HCT116 (cell line): ENCODE measurements around the gene NTNG1. TPM values are rescaled to one million over a fixed set of nuclear protein-coding genes. Genes with fewer than 3 reads are reported as not detected.

Experiments used
- ATAC-seq: fragments of 200-7000 bp; cut with Tn5 transposase; 2 replicates; pipeline ENCODE4 v1.9.1; 2020; ENCODE audit warnings: mild to moderate bottlenecking, moderate library complexity
- BruUV-seq: library from RNA; stranded (reverse); fragments of 400-500 nt; replicated peaks from 2 replicates; lab custom pipeline; 2021; lab: Mats Ljungman, UMichigan
- CTCF ChIA-PET: fragments of 300-600 bp; sonication (Branson Sonifier 250); formaldehyde crosslinking; loops from one replicate; lab custom pipeline; 2021; ENCODE audit warnings: antibody characterized with exemption; lab: Charles Lee
- POLR2A ChIA-PET: fragments of 300-600, 350-600 bp; sonication (Branson Sonifier 250); formaldehyde crosslinking; loops from one replicate; lab custom pipeline; 2021; ENCODE audit warnings: antibody characterized with exemption; lab: Charles Lee
- RAD21 ChIA-PET, 2 experiments: fragments of 300-600 bp; sonication (Branson Sonifier 250); formaldehyde crosslinking; loops; one replicate each; lab custom pipeline; 2023; ENCODE audit warnings: low total read pairs in 2 of 2; ENCODE audit not compliant: uncharacterized antibody in 2 of 2, unreplicated experiment in 2 of 2, low non-redundant PET in 1 of 2; lab: Charles Lee
- DNase-seq: peaks from one replicate; pipeline ENCODE4 v3.0.0-alpha.2; 2010; ENCODE audit warnings: low read depth, low spot score
- H2AFZ ChIP-seq: fragments of 200-600 bp; shearing (Covaris generic), sonication (generic); 2 replicates; pipeline ENCODE4 v1.6.1; 2017; ENCODE audit warnings: low read depth, mixed run types, mixed read lengths, antibody characterized with exemption, low read length; ENCODE audit not compliant: poor library complexity, severe bottlenecking
- H3K27ac ChIP-seq: 2 replicates; pipeline ENCODE4 v1.5.1; 2012; ENCODE audit warnings: low read depth, low read length
- H3K27me3 ChIP-seq: fragments of 200-600 bp; sonication (generic); 2 replicates; pipeline ENCODE4 v1.6.1; 2016; ENCODE audit warnings: mixed run types, low read length, mixed read lengths; ENCODE audit not compliant: insufficient read depth
- H3K36me3 ChIP-seq, 2 experiments: fragments of 200-500 bp in 1 of 2; fragments of 200-600 bp in 1 of 2; sonication (Bioruptor generic) in 1 of 2; sonication (generic) in 1 of 2; 2 replicates each; pipeline versions ENCODE4 v1.5.1 to v1.6.1; 2014 to 2016; ENCODE audit warnings: low read length in 2 of 2, inconsistent platforms in 1 of 2, mixed read lengths in 1 of 2, mixed run types in 1 of 2; ENCODE audit not compliant: insufficient read depth in 2 of 2, control insufficient read depth in 1 of 2
- H3K4me1 ChIP-seq, 2 experiments: fragments of 200-600 bp in 1 of 2; sonication (generic) in 1 of 2; 2 replicates each; pipeline versions ENCODE4 v1.5.1 to v1.6.1; 2012 to 2017; ENCODE audit warnings: low read length in 2 of 2, inconsistent platforms in 1 of 2, mild to moderate bottlenecking in 1 of 2, mixed read lengths in 1 of 2, mixed run types in 1 of 2, moderate library complexity in 1 of 2; ENCODE audit not compliant: insufficient read depth in 2 of 2, control insufficient read depth in 1 of 2
- H3K4me2 ChIP-seq: fragments of 200-600 bp; sonication (generic); 2 replicates; pipeline ENCODE4 v1.6.1; 2017; ENCODE audit warnings: mixed run types, low read length, mixed read lengths
- H3K4me3 ChIP-seq, 2 experiments: fragments of 200-600 bp in 1 of 2; sonication (generic) in 1 of 2; replicated peaks in 1 of 2; 2 replicates each; pipeline ENCODE4 v1.5.1; 2011 to 2016; ENCODE audit warnings: low read length in 2 of 2, control low read depth in 1 of 2, low read depth in 1 of 2, mild to moderate bottlenecking in 1 of 2, mixed read lengths in 1 of 2, mixed run types in 1 of 2
- H3K79me2 ChIP-seq: fragments of 200-600 bp; sonication (generic); 2 replicates; pipeline ENCODE4 v1.6.1; 2017; ENCODE audit warnings: mild to moderate bottlenecking, mixed run types, low read length, moderate library complexity, mixed read lengths; ENCODE audit not compliant: insufficient read depth
- H3K9ac ChIP-seq: fragments of 200-600 bp; sonication (generic); 2 replicates; pipeline ENCODE4 v1.6.1; 2016; ENCODE audit warnings: low read length, mixed read lengths
- H3K9me2 ChIP-seq: fragments of 200-600 bp; sonication (generic), shearing (Covaris generic); 2 replicates; pipeline ENCODE4 v1.6.1; 2017; ENCODE audit warnings: mixed run types, mild to moderate bottlenecking, moderate library complexity; ENCODE audit not compliant: insufficient read depth
- H3K9me3 ChIP-seq, 2 experiments: fragments of 200-500 bp in 1 of 2; fragments of 200-600 bp in 1 of 2; sonication (Bioruptor generic) in 1 of 2; sonication (generic) in 1 of 2; 2 replicates each; pipeline ENCODE4 v1.6.1; 2014 to 2017; ENCODE audit warnings: low read length in 2 of 2, mixed read lengths in 2 of 2, inconsistent platforms in 1 of 2, low read depth in 1 of 2, mild to moderate bottlenecking in 1 of 2, mixed run types in 1 of 2, moderate library complexity in 1 of 2; ENCODE audit not compliant: control insufficient read depth in 1 of 2, insufficient read depth in 1 of 2
- H4K20me1 ChIP-seq: fragments of 200-600 bp; sonication (generic), shearing (Covaris generic); 2 replicates; pipeline ENCODE4 v1.6.1; 2017; ENCODE audit warnings: mixed run types, mild to moderate bottlenecking, moderate library complexity; ENCODE audit not compliant: insufficient read depth
- CBX3 ChIP-seq: IDR thresholded peaks from 2 replicates; pipeline ENCODE4 v1.6.1; 2012; ENCODE audit warnings: low read depth
- CEBPB ChIP-seq: IDR thresholded peaks from 2 replicates; pipeline ENCODE4 v1.6.1; 2012; ENCODE audit warnings: low read depth
- EZH2phosphoT487 ChIP-seq: fragments of 200-600 bp; IDR thresholded peaks from 2 replicates; pipeline ENCODE4 v1.6.1; 2018; ENCODE audit warnings: antibody characterized with exemption, borderline replicate concordance
- POLR2A ChIP-seq: IDR thresholded peaks from 2 replicates; pipeline ENCODE4 v1.7.0; 2011; ENCODE audit warnings: borderline replicate concordance; ENCODE audit not compliant: insufficient read depth, insufficient read length; ENCODE audit errors: extremely low read depth
- SIN3A ChIP-seq: IDR thresholded peaks from 2 replicates; pipeline ENCODE4 v1.6.1; 2012; ENCODE audit warnings: low read depth
- SRF ChIP-seq: IDR thresholded peaks from 2 replicates; pipeline ENCODE4 v1.6.1; 2012; ENCODE audit warnings: low read depth
- ZNF274 ChIP-seq: fragments of 200-500 bp; sonication (Bioruptor generic); IDR thresholded peaks from 2 replicates; pipeline ENCODE4 v1.6.1; 2014; ENCODE audit warnings: mild to moderate bottlenecking, low read depth, low read length, inconsistent platforms
- intact Hi-C: fragments of 100-400 bp; cut with micrococcal nuclease; formaldehyde crosslinking; loops from 2 replicates; pipeline ENCODE4 v1.10.0; 2022
- total RNA-seq: library from RNA; stranded (reverse); gene quantifications from one replicate; pipeline ENCODE4 v1.2.1, GENCODE V29; 2021; ENCODE audit not compliant: unreplicated experiment
- TF ChIP-seq, protein P1 (sequence below): IDR thresholded peaks from 2 replicates; pipeline ENCODE4 v1.6.1; 2012
- TF ChIP-seq, protein P2 (sequence below): IDR thresholded peaks from 2 replicates; pipeline ENCODE4 v1.6.1; 2012; ENCODE audit warnings: low read depth
- TF ChIP-seq, protein P3 (sequence below): IDR thresholded peaks from 2 replicates; pipeline ENCODE4 v1.6.1; 2012

The NTNG1 gene
- total RNA-seq, 1 experiment from 2014 or later = not detected

DNA sequence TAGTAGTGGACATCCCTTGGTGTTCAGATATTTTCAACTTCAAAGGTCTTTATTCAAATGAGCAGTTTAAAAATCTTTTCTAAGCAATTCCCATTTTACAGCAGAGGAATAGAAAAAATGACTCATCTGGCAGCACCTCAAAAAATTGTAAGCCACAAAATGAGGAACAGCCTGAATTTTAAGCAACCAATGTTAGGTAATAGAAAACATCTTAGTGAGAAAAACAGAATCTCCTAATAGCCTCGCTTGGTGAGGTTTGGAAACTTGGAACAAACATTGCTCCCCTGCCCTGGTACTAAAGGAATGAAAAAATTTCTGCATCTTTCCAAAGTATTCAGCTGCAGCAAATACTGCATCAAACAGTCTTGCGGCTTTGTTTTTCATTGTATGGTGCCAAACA is 264.4 kb downstream of the NTNG1 start:
- no peak overlapping the region for H3K4me3 ChIP-seq
- no peak overlapping the region for H3K27ac ChIP-seq
- H4K20me1 ChIP-seq = no peaks in the 10 kb centered on the region
- no peak overlapping the region for H2AFZ ChIP-seq
- ChIA-PET CTCF (no interaction called here), POLR2A (no interaction called here), RAD21 (no interaction called here)
- DNase-seq (no peak), ATAC-seq (no peak)
- intact Hi-C loops = no loop called here
- H3K4me1 ChIP-seq = no peaks in the 10 kb centered on the region
- BruUV-seq = no TSS peak
- no peak overlapping the region for H3K9ac ChIP-seq
- H3K9me3 ChIP-seq = peaks cover 5 to 19% of the 10 kb centered on the region in 2 experiments; a peak in 2 of 4 replicates
- no peak overlapping the region for H3K4me2 ChIP-seq
- no peaks in the 10 kb centered on the region for H3K36me3 ChIP-seq
- no peaks in the 10 kb centered on the region for H3K27me3 ChIP-seq
- H3K79me2 ChIP-seq = no peaks in the 10 kb centered on the region
- H3K9me2 ChIP-seq = no peaks in the 10 kb centered on the region
- TF ChIP-seq SIN3A (no peak), EZH2phosphoT487 (no peak), SRF (no peak), CBX3 (no peak)
- TF ChIP-seq, protein P1, sequence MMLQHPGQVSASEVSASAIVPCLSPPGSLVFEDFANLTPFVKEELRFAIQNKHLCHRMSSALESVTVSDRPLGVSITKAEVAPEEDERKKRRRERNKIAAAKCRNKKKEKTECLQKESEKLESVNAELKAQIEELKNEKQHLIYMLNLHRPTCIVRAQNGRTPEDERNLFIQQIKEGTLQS = no peak
- TF ChIP-seq, protein P2, sequence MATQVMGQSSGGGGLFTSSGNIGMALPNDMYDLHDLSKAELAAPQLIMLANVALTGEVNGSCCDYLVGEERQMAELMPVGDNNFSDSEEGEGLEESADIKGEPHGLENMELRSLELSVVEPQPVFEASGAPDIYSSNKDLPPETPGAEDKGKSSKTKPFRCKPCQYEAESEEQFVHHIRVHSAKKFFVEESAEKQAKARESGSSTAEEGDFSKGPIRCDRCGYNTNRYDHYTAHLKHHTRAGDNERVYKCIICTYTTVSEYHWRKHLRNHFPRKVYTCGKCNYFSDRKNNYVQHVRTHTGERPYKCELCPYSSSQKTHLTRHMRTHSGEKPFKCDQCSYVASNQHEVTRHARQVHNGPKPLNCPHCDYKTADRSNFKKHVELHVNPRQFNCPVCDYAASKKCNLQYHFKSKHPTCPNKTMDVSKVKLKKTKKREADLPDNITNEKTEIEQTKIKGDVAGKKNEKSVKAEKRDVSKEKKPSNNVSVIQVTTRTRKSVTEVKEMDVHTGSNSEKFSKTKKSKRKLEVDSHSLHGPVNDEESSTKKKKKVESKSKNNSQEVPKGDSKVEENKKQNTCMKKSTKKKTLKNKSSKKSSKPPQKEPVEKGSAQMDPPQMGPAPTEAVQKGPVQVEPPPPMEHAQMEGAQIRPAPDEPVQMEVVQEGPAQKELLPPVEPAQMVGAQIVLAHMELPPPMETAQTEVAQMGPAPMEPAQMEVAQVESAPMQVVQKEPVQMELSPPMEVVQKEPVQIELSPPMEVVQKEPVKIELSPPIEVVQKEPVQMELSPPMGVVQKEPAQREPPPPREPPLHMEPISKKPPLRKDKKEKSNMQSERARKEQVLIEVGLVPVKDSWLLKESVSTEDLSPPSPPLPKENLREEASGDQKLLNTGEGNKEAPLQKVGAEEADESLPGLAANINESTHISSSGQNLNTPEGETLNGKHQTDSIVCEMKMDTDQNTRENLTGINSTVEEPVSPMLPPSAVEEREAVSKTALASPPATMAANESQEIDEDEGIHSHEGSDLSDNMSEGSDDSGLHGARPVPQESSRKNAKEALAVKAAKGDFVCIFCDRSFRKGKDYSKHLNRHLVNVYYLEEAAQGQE = no peak

DNA sequence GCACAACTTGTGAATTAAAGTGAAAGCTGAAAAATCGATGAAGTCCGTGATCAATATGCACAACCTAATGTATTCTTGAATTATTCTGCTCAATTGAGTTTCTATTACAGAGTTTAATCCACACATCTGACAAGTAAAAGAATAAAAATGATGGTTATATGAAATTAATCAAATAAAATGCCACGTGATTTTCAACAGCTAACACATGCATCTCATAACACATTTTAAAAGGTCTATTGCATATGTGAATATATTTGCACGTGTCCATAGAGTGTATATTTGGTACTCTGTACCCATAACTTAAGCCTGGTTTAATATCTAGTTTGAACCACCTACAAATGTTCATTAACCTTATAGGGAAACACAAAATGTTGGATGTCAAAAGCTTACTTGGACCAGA is 266.2 kb downstream of the NTNG1 start:
- no peak overlapping the region for H3K27ac ChIP-seq
- CTCF ChIA-PET = no interaction called here
- RAD21 ChIA-PET = no interaction called here
- no peaks in the 10 kb centered on the region for H3K9me2 ChIP-seq
- no peak overlapping the region for H3K9ac ChIP-seq
- H2AFZ ChIP-seq = no peak overlapping the region
- no peak overlapping the region for H3K4me2 ChIP-seq
- H3K79me2 ChIP-seq = no peaks in the 10 kb centered on the region
- no peaks in the 10 kb centered on the region for H3K36me3 ChIP-seq
- H3K9me3 ChIP-seq = peaks cover 0 to 16% of the 10 kb centered on the region in 2 experiments; a peak in 2 of 4 replicates
- no peaks in the 10 kb centered on the region for H4K20me1 ChIP-seq
- no peak overlapping the region for H3K4me3 ChIP-seq
- no peak for ATAC-seq
- POLR2A ChIA-PET = no interaction called here
- no peaks in the 10 kb centered on the region for H3K27me3 ChIP-seq
- no TSS peak for BruUV-seq
- intact Hi-C loops = no loop called here
- no peaks in the 10 kb centered on the region for H3K4me1 ChIP-seq
- DNase-seq = no peak
- TF ChIP-seq ZNF274 (no peak), POLR2A (no peak), SIN3A (no peak), EZH2phosphoT487 (no peak), CEBPB (no peak)
- TF ChIP-seq, protein P2 = no peak
- TF ChIP-seq, protein P1 = no peak
- TF ChIP-seq, protein P3, sequence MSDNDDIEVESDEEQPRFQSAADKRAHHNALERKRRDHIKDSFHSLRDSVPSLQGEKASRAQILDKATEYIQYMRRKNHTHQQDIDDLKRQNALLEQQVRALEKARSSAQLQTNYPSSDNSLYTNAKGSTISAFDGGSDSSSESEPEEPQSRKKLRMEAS = no peak
